Fibroblast of the aortic adventitia (primary cell): ENCODE measurements around the gene SUSD6. TPM values are rescaled to one million over a fixed set of nuclear protein-coding genes. Genes with fewer than 3 reads are reported as not detected.
"Not testable (repeated sequence)": the region's sequence is repeated elsewhere in the genome, so short reads cannot be mapped to it uniquely, and the experiment has no call there.

Experiments used
- DNase-seq: peaks from one replicate; pipeline ENCODE4 v3.0.0-alpha.2; 2010; ENCODE audit warnings: low read depth
- H3K4me3 ChIP-seq: 2 replicates; pipeline ENCODE4 v1.5.1; 2011; ENCODE audit warnings: low read depth, mild to moderate bottlenecking, control low read depth, low read length, moderate library complexity
- CTCF ChIP-seq: IDR thresholded peaks from 2 replicates; pipeline ENCODE4 v1.5.1; 2011; ENCODE audit warnings: mild to moderate bottlenecking, low read length, control low read depth, inconsistent platforms; ENCODE audit not compliant: insufficient read depth
- total RNA-seq: library from RNA; depleted of rRNA; stranded (reverse); fragments of >200 nt; gene quantifications from 2 replicates; pipeline ENCODE4 v1.2.3, GENCODE V29; 2012; ENCODE audit warnings: low replicate concordance

Gene SUSD6
- total RNA-seq, 1 donor, result 8.0 TPM

- DNase-seq, result no peak
- no peak overlapping the region for H3K4me3 ChIP-seq
- no peak for TF ChIP-seq CTCF
These were observed 24.0 kb upstream of the SUSD6 start for GRCh38 chr14:69587389-69587788.

- no peak overlapping the region for H3K4me3 ChIP-seq
- TF ChIP-seq CTCF, result no peak
- no peak for DNase-seq
These were observed 20.1 kb upstream of the SUSD6 start for GRCh38 chr14:69591317-69591716.

- peak; percentile 92 for DNase-seq
- TF ChIP-seq CTCF, result no peak
- H3K4me3 ChIP-seq, result peak overlapping the region; percentile 31
These were observed 18.2 kb upstream of the SUSD6 start for GRCh38 chr14:69593018-69593677.

DNA sequence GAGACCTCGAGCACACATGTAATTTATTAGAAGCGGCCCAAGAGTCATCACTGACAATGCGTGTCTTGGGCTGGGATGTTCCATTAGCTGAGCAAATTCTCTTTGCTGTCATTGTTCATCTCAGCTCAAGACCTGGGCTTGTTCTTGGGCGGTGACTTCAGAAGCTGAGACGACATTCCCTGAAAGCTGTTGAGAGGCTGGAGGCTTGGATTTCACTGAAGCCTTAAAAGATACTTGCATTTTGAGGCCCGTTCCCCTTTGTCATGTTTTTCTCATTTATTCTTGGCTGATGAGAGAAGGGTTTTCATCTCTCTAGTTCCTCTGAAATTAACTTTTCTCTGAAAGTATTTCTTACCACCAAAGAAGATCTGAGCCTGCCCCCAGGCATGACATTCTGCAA lies 16.6 kb upstream of the SUSD6 start:
- DNase-seq, result no peak
- TF ChIP-seq CTCF, result no peak
- no peak overlapping the region for H3K4me3 ChIP-seq

DNA sequence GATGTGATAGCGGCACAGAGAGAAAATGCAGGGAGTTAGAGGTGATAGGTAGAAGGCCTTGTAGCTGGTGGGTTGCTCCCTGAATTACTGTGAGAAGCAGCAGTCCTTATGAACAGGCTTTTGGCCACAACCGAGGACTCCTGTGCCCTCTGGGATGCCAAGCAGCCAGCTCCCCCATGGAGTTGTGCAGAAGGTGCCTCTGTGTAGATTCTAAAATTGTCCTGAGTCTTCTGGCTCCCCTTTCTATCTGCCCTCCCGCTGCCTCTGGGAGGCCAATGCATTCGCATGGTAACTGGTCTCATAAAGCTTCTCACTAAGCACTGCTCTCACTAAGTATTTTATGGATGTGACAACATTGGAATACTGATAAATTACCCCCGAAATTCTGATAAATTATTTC lies 16.1 kb upstream of the SUSD6 start:
- no peak for DNase-seq
- H3K4me3 ChIP-seq, result no peak overlapping the region
- TF ChIP-seq CTCF, result no peak

- not testable (repeated sequence) for DNase-seq, H3K4me3 ChIP-seq
These were observed 12.0 kb upstream of the SUSD6 start for GRCh38 chr14:69599431-69599830.

DNA sequence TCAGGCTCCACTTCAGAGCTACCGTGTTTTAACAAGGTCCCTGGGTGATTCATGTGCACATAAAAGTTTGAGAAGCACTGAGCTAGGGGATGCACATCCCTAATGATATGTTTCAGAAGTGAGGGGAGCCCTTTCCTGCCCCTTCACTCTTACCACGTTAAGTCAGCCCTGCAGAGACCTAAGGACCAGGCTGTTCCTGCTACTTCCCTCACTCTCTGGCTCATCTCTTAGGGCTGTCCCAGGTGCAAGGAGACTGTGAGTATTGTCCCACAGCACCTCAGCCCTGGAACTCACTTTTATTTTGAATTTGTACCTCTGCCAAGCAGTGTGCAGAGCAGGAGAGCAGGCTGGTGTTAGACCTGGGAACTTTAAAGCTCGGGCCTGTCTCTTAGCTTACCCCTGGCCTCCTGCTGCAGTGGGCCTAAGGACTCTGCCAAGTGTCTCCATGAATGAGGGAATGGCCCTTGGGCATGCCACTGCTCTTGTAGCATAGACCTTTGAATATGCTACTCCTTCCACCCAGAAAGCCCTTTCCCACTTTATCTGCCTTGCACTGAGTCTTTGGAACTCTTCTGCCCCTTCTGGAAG lies 11.0 kb upstream of the SUSD6 start:
- no peak for TF ChIP-seq CTCF
- no peak for DNase-seq
- H3K4me3 ChIP-seq, result no peak overlapping the region
